GM21723 (cell line): ENCODE results near the gene LONRF3.
A peak's percentile ranks its signal among the peaks of the same experiment; 100 is the strongest.
"Not testable (repeated sequence)": the region's sequence is repeated elsewhere in the genome, so short reads cannot be mapped to it uniquely, and the experiment has no call there.

ENCODE experiments used
- ATAC-seq: cut with Tn5 transposase; IDR thresholded peaks from one replicate; pipeline ENCODE4 v1.9.1; 2021; ENCODE audit warnings: mild to moderate bottlenecking, moderate library complexity; ENCODE audit not compliant: unreplicated experiment

The LONRF3 gene

GRCh38 chrX:118980761-118981160 is 6.3 kb downstream of the LONRF3 start:
- no peak for ATAC-seq

GRCh38 chrX:118983513-118983912 is 9.1 kb downstream of the LONRF3 start:
- ATAC-seq: no peak

- no peak for ATAC-seq
Measured at GRCh38 chrX:118988911-118989310, 14.5 kb downstream of the LONRF3 start.

GRCh38 chrX:118989886-118990285 is 15.5 kb downstream of the LONRF3 start:
- ATAC-seq: no peak

GRCh38 chrX:118990512-118991227 is 16.3 kb downstream of the LONRF3 start:
- no peak for ATAC-seq

- ATAC-seq: not testable (repeated sequence)
Measured at GRCh38 chrX:118992441-118993121, 18.2 kb downstream of the LONRF3 start.

GRCh38 chrX:119003462-119003861 is 29.0 kb downstream of the LONRF3 start:
- ATAC-seq: no peak

- ATAC-seq: peak; percentile 86
Measured at GRCh38 chrX:119004920-119005524, 30.6 kb downstream of the LONRF3 start.

GRCh38 chrX:119007189-119007770 is 32.9 kb downstream of the LONRF3 start:
- no peak for ATAC-seq

- no peak for ATAC-seq
Measured at GRCh38 chrX:119008110-119008744, 33.8 kb downstream of the LONRF3 start.

GRCh38 chrX:119009071-119009470 is 34.7 kb downstream of the LONRF3 start:
- no peak for ATAC-seq

- ATAC-seq: no peak
Measured at GRCh38 chrX:119010491-119010890, 36.1 kb downstream of the LONRF3 start.

GRCh38 chrX:119013164-119013563 is 38.7 kb downstream of the LONRF3 start:
- ATAC-seq: no peak

- ATAC-seq: peak; percentile 97
Measured at GRCh38 chrX:119015407-119016237, 41.2 kb downstream of the LONRF3 start.

GRCh38 chrX:119017077-119017476 is 42.7 kb downstream of the LONRF3 start:
- no peak for ATAC-seq

- no peak for ATAC-seq
Measured at GRCh38 chrX:119025900-119026299, 51.5 kb downstream of the LONRF3 start.

GRCh38 chrX:119026344-119026743 is 51.9 kb downstream of the LONRF3 start:
- ATAC-seq: not testable (repeated sequence)

- not testable (repeated sequence) for ATAC-seq
Measured at GRCh38 chrX:119027960-119028732, 53.7 kb downstream of the LONRF3 start.

- ATAC-seq: no peak
Measured at GRCh38 chrX:119028733-119029330, 54.4 kb downstream of the LONRF3 start.
